ENCODE data around the gene TLR9. TPM values are rescaled to one million over a fixed set of nuclear protein-coding genes. Genes with fewer than 3 reads are reported as not detected.
A peak's percentile ranks its signal among the peaks of the same experiment; 100 is the strongest.

The TLR9 gene
- polyA plus RNA-seq, 1 donor from 2014 or later, result 10.4 TPM

GRCh38 chr3:52230889-52231499 lies 5.5 kb upstream of the TLR9 start:
- H3K9me3 Mint-ChIP-seq, result no peaks in the 10 kb centered on the region
- no peaks in the 10 kb centered on the region for H3K27me3 Mint-ChIP-seq
- H3K4me1 Mint-ChIP-seq, result peaks cover 15 to 32% (median 31%) of the 10 kb centered on the region in 3 donors
- peak overlapping the region in 2 of 3 donors; percentile 46 to 82 for H3K27ac Mint-ChIP-seq
- H3K4me3 Mint-ChIP-seq, result peak overlapping the region in 1 of 4 donors; percentile 9
- H3K36me3 Mint-ChIP-seq, result peaks cover 5% of the 10 kb centered on the region

GRCh38 chr3:52230461-52230860 lies 5.0 kb upstream of the TLR9 start:
- Mint-ChIP-seq H3K27ac (no peak overlapping the region), H3K36me3 (peaks cover 5% of the 10 kb centered on the region), H3K9me3 (no peaks in the 10 kb centered on the region), H3K4me3 (no peak overlapping the region), H3K4me1 (peaks cover 18 to 34% (median 30%) of the 10 kb centered on the region in 3 donors), H3K27me3 (no peaks in the 10 kb centered on the region)

DNA sequence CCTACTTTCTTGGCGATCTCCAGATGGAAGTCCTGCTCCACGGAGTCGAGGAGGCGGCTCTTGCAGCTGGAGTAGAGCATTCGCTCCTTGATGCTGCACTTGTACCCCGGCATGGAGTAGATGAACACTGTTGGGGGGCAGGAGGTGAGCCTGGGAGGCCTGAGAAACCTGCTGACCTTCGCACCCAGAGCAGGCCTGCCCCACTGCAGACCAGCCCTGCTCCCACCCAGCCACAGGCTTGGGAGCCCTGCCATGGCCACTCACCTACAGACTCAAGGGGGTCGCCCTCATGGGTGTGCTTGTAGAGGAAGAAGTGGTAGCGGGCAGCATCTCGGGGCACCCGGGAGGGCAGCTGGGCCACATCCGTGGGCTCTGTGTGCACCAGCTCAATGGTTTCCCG lies 4.2 kb upstream of the TLR9 start:
- H3K36me3 Mint-ChIP-seq, result peaks cover 5% of the 10 kb centered on the region
- no peaks in the 10 kb centered on the region for H3K9me3 Mint-ChIP-seq
- no peaks in the 10 kb centered on the region for H3K27me3 Mint-ChIP-seq
- peaks cover 20 to 32% (median 29%) of the 10 kb centered on the region in 3 donors for H3K4me1 Mint-ChIP-seq
- peak overlapping the region in 1 of 3 donors; percentile 21 for H3K27ac Mint-ChIP-seq
- H3K4me3 Mint-ChIP-seq, result no peak overlapping the region

DNA sequence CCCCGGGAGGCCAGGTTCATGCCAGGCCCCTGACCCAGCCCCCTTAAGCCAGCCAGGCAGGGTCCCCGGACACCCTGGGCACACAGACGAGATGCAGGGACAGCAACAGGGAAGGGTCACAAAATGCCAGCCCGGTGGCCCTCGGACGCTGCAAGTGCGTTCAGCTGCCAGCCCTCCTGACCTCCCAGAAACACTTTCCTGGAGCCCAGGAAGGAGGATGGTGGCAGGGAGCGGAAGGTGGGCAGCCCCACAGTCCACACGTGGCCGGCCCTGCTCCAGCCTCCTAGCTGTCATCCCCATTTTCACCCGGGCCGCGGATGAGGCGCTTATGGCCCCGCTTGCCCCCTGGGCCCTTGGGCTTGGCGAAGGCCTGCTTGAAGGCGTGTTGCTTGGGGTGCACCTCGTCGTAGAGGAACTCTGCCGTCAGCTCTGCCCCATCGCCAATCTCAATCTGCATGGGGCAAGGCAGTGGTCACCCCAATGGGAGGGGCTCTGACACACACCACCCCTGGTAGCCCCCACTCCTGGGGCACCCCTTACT lies 3.4 kb upstream of the TLR9 start:
- Mint-ChIP-seq H3K27ac (peak overlapping the region in 1 of 3 donors; percentile 21), H3K36me3 (peaks cover 5% of the 10 kb centered on the region), H3K4me1 (peaks cover 22 to 32% (median 32%) of the 10 kb centered on the region in 3 donors), H3K4me3 (no peak overlapping the region), H3K9me3 (no peaks in the 10 kb centered on the region), H3K27me3 (peaks cover under 1% of the 10 kb centered on the region)

GRCh38 chr3:52228266-52228665 lies 2.8 kb upstream of the TLR9 start:
- H3K4me3 Mint-ChIP-seq, result peak overlapping the region in 1 of 4 donors; percentile 16
- peaks cover 2% of the 10 kb centered on the region for H3K27me3 Mint-ChIP-seq
- H3K9me3 Mint-ChIP-seq, result no peaks in the 10 kb centered on the region
- peak overlapping the region in 1 of 3 donors; percentile 74 for H3K27ac Mint-ChIP-seq
- peaks cover 27 to 38% (median 37%) of the 10 kb centered on the region in 3 donors for H3K4me1 Mint-ChIP-seq
- H3K36me3 Mint-ChIP-seq, result peaks cover 7% of the 10 kb centered on the region

- Mint-ChIP-seq H3K27ac (peak overlapping the region; percentile 74 to 94 (median 92)), H3K4me3 (peak overlapping the region in 1 of 4 donors; percentile 16), H3K27me3 (peaks cover 2% of the 10 kb centered on the region), H3K9me3 (no peaks in the 10 kb centered on the region), H3K36me3 (peaks cover 7% of the 10 kb centered on the region), H3K4me1 (peaks cover 32 to 41% (median 40%) of the 10 kb centered on the region in 3 donors)
Observed at GRCh38 chr3:52227766-52228165, 2.3 kb upstream of the TLR9 start.

GRCh38 chr3:52227117-52227516 lies 1.7 kb upstream of the TLR9 start:
- H3K4me3 Mint-ChIP-seq, result peak overlapping the region in 3 of 4 donors; percentile 12 to 85 (median 54)
- H3K27ac Mint-ChIP-seq, result peak overlapping the region; percentile 92 to 96 (median 94)
- H3K9me3 Mint-ChIP-seq, result no peaks in the 10 kb centered on the region
- H3K36me3 Mint-ChIP-seq, result peaks cover 7% of the 10 kb centered on the region
- H3K27me3 Mint-ChIP-seq, result peaks cover 2% of the 10 kb centered on the region
- peaks cover 32 to 45% (median 43%) of the 10 kb centered on the region in 3 donors for H3K4me1 Mint-ChIP-seq

DNA sequence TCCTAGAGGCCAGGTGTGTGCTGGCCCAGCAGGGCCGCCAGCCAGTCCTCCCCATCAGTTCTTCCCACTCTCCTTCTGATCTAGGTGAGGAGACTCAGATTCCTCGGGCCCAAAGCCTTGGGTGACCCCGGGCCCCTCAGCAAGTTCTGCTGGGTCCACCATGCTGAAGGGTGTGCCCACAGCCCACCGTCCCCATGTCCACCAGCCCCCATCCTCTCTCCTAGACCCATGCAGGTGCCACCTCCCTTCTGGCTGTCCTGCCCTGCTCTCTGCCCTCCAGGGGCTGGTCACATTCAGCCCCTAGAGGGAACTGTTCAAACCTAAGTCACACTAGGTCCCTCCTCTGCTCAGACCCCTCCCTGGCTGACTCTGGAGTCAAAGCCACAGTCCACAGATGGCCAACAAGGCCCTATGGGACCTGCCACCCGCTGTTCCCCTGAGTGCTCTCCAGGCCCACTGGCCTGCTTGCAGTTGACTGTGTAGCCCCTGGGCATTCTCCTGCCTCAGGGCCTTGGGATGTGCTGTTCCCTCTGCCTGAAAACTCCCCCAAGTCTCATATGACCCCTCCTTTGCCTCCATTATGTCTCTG lies 878 bp upstream of the TLR9 start:
- peaks cover 27 to 44% (median 38%) of the 10 kb centered on the region in 3 donors for H3K4me1 Mint-ChIP-seq
- peak overlapping the region; percentile 85 to 99 (median 93) for H3K4me3 Mint-ChIP-seq
- H3K36me3 Mint-ChIP-seq, result peaks cover 7% of the 10 kb centered on the region

DNA sequence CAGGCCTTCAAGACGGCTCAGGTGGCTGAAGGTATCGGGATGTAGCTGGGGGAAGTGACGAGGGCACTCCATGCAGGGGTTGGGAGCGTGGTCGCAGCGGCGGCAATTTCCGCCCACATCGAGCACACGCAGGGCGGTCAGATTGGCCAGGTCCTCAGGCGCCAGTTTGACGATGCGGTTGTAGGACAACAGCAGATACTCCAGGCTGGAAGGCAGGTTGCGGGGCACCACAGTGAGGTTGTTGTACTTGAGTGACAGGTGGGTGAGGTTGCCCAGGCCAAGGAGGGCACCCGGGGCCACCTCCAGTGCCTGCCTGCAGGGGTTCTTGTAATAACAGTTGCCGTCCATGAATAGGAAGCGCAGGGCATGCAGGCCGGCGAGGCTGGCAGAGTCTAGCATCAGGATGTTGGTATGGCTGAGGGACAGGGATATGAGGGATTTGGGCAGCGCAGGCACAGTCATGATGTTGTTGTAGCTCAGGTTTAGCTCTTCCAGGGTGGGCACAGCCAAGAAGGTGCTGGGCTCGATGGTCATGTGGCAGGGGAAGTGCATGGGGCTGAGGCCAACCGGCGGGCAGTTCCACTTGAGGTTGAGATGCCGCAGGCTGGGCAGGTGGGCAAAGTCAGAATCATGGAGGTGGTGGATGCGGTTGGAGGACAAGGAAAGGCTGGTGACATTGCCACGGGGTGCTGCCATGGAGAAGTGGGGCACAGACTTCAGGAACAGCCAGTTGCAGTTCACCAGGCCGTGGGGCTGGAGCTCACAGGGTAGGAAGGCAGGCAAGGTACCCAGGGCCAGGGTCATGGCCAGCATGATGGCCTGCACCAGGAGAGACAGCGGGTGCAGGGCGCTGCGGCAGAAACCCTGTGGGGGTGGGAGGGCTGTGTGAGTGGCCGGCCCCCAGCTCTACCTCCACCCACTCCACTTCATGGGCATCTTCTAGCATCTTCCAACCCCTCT lies 1.7 kb downstream of the TLR9 start:
- peaks cover 2% of the 10 kb centered on the region for H3K36me3 Mint-ChIP-seq

More for the DNA sequence above, 878 bp upstream of the TLR9 start:
- H3K27me3 Mint-ChIP-seq, result peaks cover 2% of the 10 kb centered on the region
- H3K9me3 Mint-ChIP-seq, result no peaks in the 10 kb centered on the region
- H3K27ac Mint-ChIP-seq, result peak overlapping the region; percentile 92 to 96 (median 94)

GRCh38 chr3:52222319-52223221 lies 2.9 kb downstream of the TLR9 start:
- H3K4me1 Mint-ChIP-seq, result peaks cover 42 to 63% (median 49%) of the 10 kb centered on the region in 3 donors
- peaks cover 2% of the 10 kb centered on the region for H3K36me3 Mint-ChIP-seq
- H3K27me3 Mint-ChIP-seq, result peaks cover 2% of the 10 kb centered on the region
- peak overlapping the region; percentile 54 to 99 (median 88) for H3K4me3 Mint-ChIP-seq
- H3K27ac Mint-ChIP-seq, result peak overlapping the region; percentile 39 to 96 (median 92)
- no peaks in the 10 kb centered on the region for H3K9me3 Mint-ChIP-seq

More for the DNA sequence above, 1.7 kb downstream of the TLR9 start:
- peak overlapping the region; percentile 92 to 96 (median 94) for H3K27ac Mint-ChIP-seq
- peaks cover 2% of the 10 kb centered on the region for H3K27me3 Mint-ChIP-seq
- H3K9me3 Mint-ChIP-seq, result no peaks in the 10 kb centered on the region
- peaks cover 35 to 57% (median 42%) of the 10 kb centered on the region in 3 donors for H3K4me1 Mint-ChIP-seq
- peak overlapping the region; percentile 85 to 99 (median 93) for H3K4me3 Mint-ChIP-seq

DNA sequence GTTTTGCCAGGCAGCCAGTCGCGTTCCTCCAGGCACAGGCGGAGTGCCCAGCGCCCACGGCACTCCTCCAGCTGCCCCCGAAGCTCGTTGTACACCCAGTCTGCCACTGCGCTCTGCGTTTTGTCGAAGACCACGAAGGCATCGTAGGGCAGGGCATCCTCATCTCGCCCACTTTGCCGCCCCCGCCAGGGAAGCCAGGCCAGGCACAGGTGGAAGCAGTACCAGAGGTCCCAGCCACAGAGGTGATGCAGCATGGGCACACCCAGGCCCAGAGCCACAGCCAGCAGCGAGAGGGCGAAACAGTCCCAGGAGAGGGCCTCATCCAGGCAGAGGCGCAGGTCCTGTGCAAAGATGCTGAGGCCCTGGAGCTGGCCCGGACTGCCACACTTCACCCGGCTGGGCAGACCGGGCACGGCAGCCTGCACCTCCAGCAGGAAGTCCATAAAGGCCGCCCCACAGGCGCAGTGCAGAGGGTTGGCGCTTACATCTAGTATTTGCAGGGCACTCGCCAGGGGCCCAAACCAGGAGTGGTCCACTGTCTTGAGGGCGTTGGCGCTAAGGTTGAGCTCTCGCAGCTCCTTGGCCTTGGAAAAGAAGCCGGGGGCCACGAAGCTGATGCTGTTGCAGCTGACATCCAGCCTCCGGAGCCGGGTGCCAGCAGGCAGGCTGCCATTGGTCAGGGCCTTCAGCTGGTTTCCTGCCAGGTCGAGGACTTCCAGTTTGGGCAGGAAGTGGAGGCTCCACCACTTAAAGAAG lies 3.7 kb downstream of the TLR9 start:
- H3K27me3 Mint-ChIP-seq, result peaks cover 2% of the 10 kb centered on the region
- H3K4me1 Mint-ChIP-seq, result peaks cover 47 to 64% (median 49%) of the 10 kb centered on the region in 3 donors

GRCh38 chr3:52221141-52221562 lies 4.3 kb downstream of the TLR9 start:
- Mint-ChIP-seq H3K4me3 (peak overlapping the region in 1 of 4 donors; percentile 78), H3K27me3 (peaks cover 2% of the 10 kb centered on the region), H3K4me1 (peaks cover 43 to 61% (median 48%) of the 10 kb centered on the region in 3 donors), H3K27ac (no peak overlapping the region), H3K9me3 (no peaks in the 10 kb centered on the region), H3K36me3 (peaks cover 2% of the 10 kb centered on the region)

More for the DNA sequence above, 3.7 kb downstream of the TLR9 start:
- peaks cover 2% of the 10 kb centered on the region for H3K36me3 Mint-ChIP-seq
- H3K4me3 Mint-ChIP-seq, result peak overlapping the region in 3 of 4 donors; percentile 44 to 78 (median 49)
- peak overlapping the region in 2 of 3 donors; percentile 22 to 39 for H3K27ac Mint-ChIP-seq
- no peaks in the 10 kb centered on the region for H3K9me3 Mint-ChIP-seq
